IMR-90 (cell line): ENCODE data around the gene ERCC4. TPM values are rescaled to one million over a fixed set of nuclear protein-coding genes. Genes with fewer than 3 reads are reported as not detected.

Experiments used
- ATAC-seq: fragments of 200-7000 bp; cut with Tn5 transposase; 2 replicates; pipeline ENCODE4 v1.9.1; 2020; ENCODE audit warnings: low read depth, mild to moderate bottlenecking, moderate library complexity
- BruUV-seq: library from RNA; stranded (reverse); fragments of 400-500 nt; replicated peaks from 2 replicates; lab custom pipeline; 2021; lab: Mats Ljungman, UMichigan
- CTCF ChIA-PET: fragments of 300-600 bp; formaldehyde crosslinking; extraction: SDS; loops from one replicate; lab custom pipeline; 2021; ENCODE audit warnings: antibody characterized with exemption; lab: Yijun Ruan, JAX
- POLR2A ChIA-PET: fragments of 300-600 bp; sonication (Branson Sonifier 250); formaldehyde crosslinking; loops from one replicate; lab custom pipeline; 2022; ENCODE audit warnings: antibody characterized with exemption; ENCODE audit not compliant: unreplicated experiment; lab: Charles Lee
- DNase-seq: peaks from one replicate; pipeline ENCODE4 v3.0.0; 2013
- H2AFZ ChIP-seq: replicated peaks from 2 replicates; pipeline ENCODE3; 2013; ENCODE audit warnings: low read length, mild to moderate bottlenecking; ENCODE audit not compliant: poor library complexity
- H2AK5ac ChIP-seq: 2 replicates; pipeline ENCODE4 v1.6.1; 2013; ENCODE audit warnings: low read depth, low read length, inconsistent platforms
- H2AK9ac ChIP-seq: replicated peaks from 2 replicates; pipeline ENCODE3; 2013; ENCODE audit warnings: mild to moderate bottlenecking, low read depth, low read length, moderate library complexity; ENCODE audit not compliant: poor library complexity
- H2BK120ac ChIP-seq: 2 replicates; pipeline ENCODE4 v1.6.1; 2013; ENCODE audit warnings: low read depth, low read length, inconsistent platforms
- H2BK15ac ChIP-seq: 3 replicates; pipeline ENCODE4 v1.6.1; 2013; ENCODE audit warnings: low read depth, low read length, inconsistent platforms
- H2BK20ac ChIP-seq: 2 replicates; pipeline ENCODE4 v1.6.1; 2013; ENCODE audit warnings: low read depth, mild to moderate bottlenecking, inconsistent platforms, low read length, moderate library complexity
- H2BK5ac ChIP-seq: 2 replicates; pipeline ENCODE4 v1.6.1; 2013; ENCODE audit warnings: mild to moderate bottlenecking, low read depth, low read length, inconsistent platforms; ENCODE audit not compliant: poor library complexity, severe bottlenecking
- H3K14ac ChIP-seq: replicated peaks from 2 replicates; pipeline ENCODE4 v1.6.1; 2013; ENCODE audit warnings: low read depth, low read length, inconsistent platforms
- H3K18ac ChIP-seq: 2 replicates; pipeline ENCODE4 v1.6.1; 2013; ENCODE audit warnings: low read depth, low read length, control low read depth
- H3K23ac ChIP-seq: 2 replicates; pipeline ENCODE4 v1.6.1; 2013; ENCODE audit warnings: low read depth, low read length, inconsistent platforms
- H3K27ac ChIP-seq: 2 replicates; pipeline ENCODE4 v1.5.1; 2013; ENCODE audit warnings: mild to moderate bottlenecking, control low read depth, low read length; ENCODE audit not compliant: insufficient read depth
- H3K27me3 ChIP-seq: 2 replicates; pipeline ENCODE4 v1.6.1; 2013; ENCODE audit warnings: low read length; ENCODE audit not compliant: control insufficient read depth, insufficient read depth
- H3K36me3 ChIP-seq: 2 replicates; pipeline ENCODE4 v1.6.1; 2013; ENCODE audit warnings: low read length, mixed read lengths; ENCODE audit not compliant: control insufficient read depth, insufficient read depth
- H3K4ac ChIP-seq: 2 replicates; pipeline ENCODE4 v1.6.1; 2013; ENCODE audit warnings: low read depth, low read length, inconsistent platforms
- H3K4me1 ChIP-seq: 2 replicates; pipeline ENCODE4 v1.6.1; 2013; ENCODE audit warnings: low read length, mixed read lengths; ENCODE audit not compliant: control insufficient read depth, insufficient read depth
- H3K4me2 ChIP-seq: 2 replicates; pipeline ENCODE4 v1.6.1; 2013; ENCODE audit warnings: low read depth, mild to moderate bottlenecking, control low read depth, low read length, moderate library complexity
- H3K4me3 ChIP-seq: 2 replicates; pipeline ENCODE4 v1.5.1; 2013; ENCODE audit warnings: low read depth, mild to moderate bottlenecking, control low read depth, low read length, moderate library complexity; ENCODE audit not compliant: insufficient read depth
- H3K56ac ChIP-seq: 2 replicates; pipeline ENCODE4 v1.6.1; 2013; ENCODE audit warnings: low read length, inconsistent platforms; ENCODE audit not compliant: insufficient read depth; ENCODE audit errors: extremely low read depth
- H3K79me1 ChIP-seq, 2 experiments: 2 replicates each; pipeline ENCODE4 v1.6.1; 2013; ENCODE audit warnings: low read length in 2 of 2, inconsistent platforms in 1 of 2, low read depth in 1 of 2
- H3K9ac ChIP-seq: 2 replicates; pipeline ENCODE4 v1.6.1; 2013; ENCODE audit warnings: low read depth, low read length, control low read depth
- H3K9me1 ChIP-seq: 2 replicates; pipeline ENCODE4 v1.6.1; 2013; ENCODE audit warnings: low read length, inconsistent platforms; ENCODE audit not compliant: insufficient read depth
- H3K9me3 ChIP-seq: 2 replicates; pipeline ENCODE4 v1.6.1; 2013; ENCODE audit warnings: low read length; ENCODE audit not compliant: control insufficient read depth, insufficient read depth
- H4K20me1 ChIP-seq: 2 replicates; pipeline ENCODE4 v1.6.1; 2013; ENCODE audit warnings: low read length, inconsistent platforms; ENCODE audit not compliant: insufficient read depth
- H4K5ac ChIP-seq: 2 replicates; pipeline ENCODE4 v1.6.1; 2013; ENCODE audit warnings: mild to moderate bottlenecking, low read depth, low read length, control low read depth
- H4K8ac ChIP-seq, 2 experiments: 2 replicates each; pipeline ENCODE4 v1.6.1; 2013; ENCODE audit warnings: low read depth in 2 of 2, low read length in 2 of 2, control low read depth in 1 of 2, inconsistent platforms in 1 of 2
- H4K91ac ChIP-seq: 2 replicates; pipeline ENCODE4 v1.6.1; 2013; ENCODE audit warnings: low read depth, low read length, inconsistent platforms; ENCODE audit not compliant: insufficient read depth
- BHLHE40 ChIP-seq: fragments of 150-350 bp; IDR thresholded peaks from 2 replicates; pipeline ENCODE4 v1.6.1; 2016; ENCODE audit warnings: mild to moderate bottlenecking, low read depth, low read length
- CEBPB ChIP-seq: IDR thresholded peaks from 2 replicates; pipeline ENCODE4 v1.6.1; 2012; ENCODE audit warnings: low read depth, low read length, improper control_type of control experiment
- CHD1 ChIP-seq: IDR thresholded peaks from 2 replicates; pipeline ENCODE4 v1.6.1; 2012; ENCODE audit warnings: low read depth, low read length, improper control_type of control experiment
- FOS ChIP-seq: fragments of 150-350 bp; IDR thresholded peaks from 2 replicates; pipeline ENCODE4 v1.6.1; 2016; ENCODE audit warnings: low read depth, low read length
- MAFK ChIP-seq: IDR thresholded peaks from 2 replicates; pipeline ENCODE4 v1.6.1; 2012; ENCODE audit warnings: low read depth, low read length, improper control_type of control experiment
- MAZ ChIP-seq: IDR thresholded peaks from 2 replicates; pipeline ENCODE4 v1.6.1; 2012; ENCODE audit warnings: low read depth, mild to moderate bottlenecking, low read length, improper control_type of control experiment, moderate library complexity, borderline replicate concordance
- MXI1 ChIP-seq: IDR thresholded peaks from 2 replicates; pipeline ENCODE4 v1.6.1; 2012; ENCODE audit warnings: low read depth, mild to moderate bottlenecking, low read length, moderate library complexity, borderline replicate concordance
- NFE2L2 ChIP-seq: fragments of 150-350 bp; IDR thresholded peaks from 2 replicates; pipeline ENCODE4 v1.6.1; 2016; ENCODE audit warnings: low read depth, mild to moderate bottlenecking, low read length
- POLR2A ChIP-seq: IDR thresholded peaks from 2 replicates; pipeline ENCODE4 v1.6.1; 2012; ENCODE audit warnings: mild to moderate bottlenecking, low read depth, low read length
- RAD21 ChIP-seq: IDR thresholded peaks from 2 replicates; pipeline ENCODE4 v1.6.1; 2012; ENCODE audit warnings: low read length, improper control_type of control experiment
- RCOR1 ChIP-seq: IDR thresholded peaks from 2 replicates; pipeline ENCODE4 v1.6.1; 2012; ENCODE audit warnings: mild to moderate bottlenecking, low read length, improper control_type of control experiment; ENCODE audit not compliant: insufficient replicate concordance
- RFX5 ChIP-seq: IDR thresholded peaks from 2 replicates; pipeline ENCODE4 v1.8.0; 2012; ENCODE audit warnings: low read depth, mild to moderate bottlenecking, low read length, moderate library complexity
- SMC3 ChIP-seq: fragments of 150-350 bp; IDR thresholded peaks from 2 replicates; pipeline ENCODE4 v1.6.1; 2016; ENCODE audit warnings: low read depth, mild to moderate bottlenecking, antibody characterized with exemption, low read length, moderate library complexity
- WGBS, 2 experiments: methylation state at CpG; one replicate each; pipeline versions ENCODE4 v1.1.5 to v1.1.7; 2013; ENCODE audit warnings: missing lambda C conversion rate in 2 of 2; ENCODE audit not compliant: insufficient read length in 1 of 2; ENCODE audit errors: extremely low coverage in 2 of 2; 5-methylcytosine and 5-hydroxymethylcytosine counted together
- dilution Hi-C: fragments of 300-500 bp; cut with HindIII; formaldehyde crosslinking; loops from one replicate; pipeline ENCODE4 v1.14.3; 2018; ENCODE audit warnings: low sequenced_read_pairs; ENCODE audit not compliant: unreplicated experiment
- in situ Hi-C: fragments of 300-500 bp; cut with MboI; formaldehyde crosslinking; loops from 3 replicates; pipeline ENCODE4 v1.14.3; 2019; ENCODE audit warnings: low sequenced_read_pairs, inconsistent platforms, mixed read lengths
- intact Hi-C: fragments of 100-400 bp; cut with micrococcal nuclease; formaldehyde crosslinking; loops from 2 replicates; pipeline ENCODE4 v1.10.0; 2022
- polyA plus RNA-seq, 3 experiments: library from polyadenylated mRNA; depleted of rRNA; stranded (reverse); fragments of >200 nt; gene quantifications; 2 replicates each; pipeline ENCODE4 v1.2.3, GENCODE V29; 2012; ENCODE audit warnings: low replicate concordance in 1 of 3
- total RNA-seq: library from RNA; depleted of rRNA; stranded (reverse); fragments of >200 nt; gene quantifications from 2 replicates; pipeline ENCODE4 v1.2.3, GENCODE V29; 2012
- TF ChIP-seq, protein P1 (sequence below): fragments of 150-350 bp; IDR thresholded peaks from 2 replicates; pipeline ENCODE4 v1.6.1; 2016; ENCODE audit warnings: low read depth, mild to moderate bottlenecking, low read length, moderate library complexity, borderline replicate concordance
- TF ChIP-seq, protein P2 (sequence below): fragments of 150-350 bp; IDR thresholded peaks from 2 replicates; pipeline ENCODE4 v1.6.1; 2017; ENCODE audit warnings: mild to moderate bottlenecking, antibody characterized with exemption, low read length, low read depth
- TF ChIP-seq, protein P3 (sequence below): conservative IDR thresholded peaks from 2 replicates; pipeline ENCODE4 v1.5.1; 2012; ENCODE audit warnings: mild to moderate bottlenecking, low read depth, low read length, improper control_type of control experiment

ERCC4 gene
- total and polyA plus RNA-seq, 2 of the 4 experiments (the other 2 are of a cell fraction): 2.9 to 19.2 TPM

DNA sequence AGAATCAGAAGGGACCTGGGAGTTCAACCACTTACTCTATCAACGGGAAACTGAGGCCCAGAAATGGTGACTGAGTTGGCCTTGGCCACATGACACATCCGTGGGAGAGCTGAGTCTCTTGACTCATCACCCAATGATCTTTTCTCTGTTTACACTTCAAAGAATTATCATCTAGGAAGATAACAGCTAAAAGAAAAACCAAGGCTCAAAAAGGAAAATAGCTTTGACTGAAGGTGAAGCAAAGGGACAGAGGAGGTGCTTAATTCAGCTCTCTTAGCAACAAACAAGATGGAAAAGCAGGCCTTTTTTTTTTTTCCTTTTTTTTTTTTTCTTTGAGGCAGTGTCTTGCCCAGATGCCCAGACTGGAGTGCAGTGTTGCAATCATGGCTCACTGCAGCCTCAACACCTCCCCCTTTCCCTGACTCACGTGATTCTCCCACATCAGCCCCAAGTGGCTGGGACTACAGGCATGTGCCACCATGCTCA, 16.7 kb downstream of the ERCC4 start:
- Histone ChIP-seq H3K9me3 (no peaks in the 10 kb centered on the region), H3K18ac (no peak overlapping the region), H3K36me3 (peaks cover 16% of the 10 kb centered on the region), H4K20me1 (no peaks in the 10 kb centered on the region), H2BK20ac (no peak overlapping the region), H3K27ac (peak overlapping the region; percentile 26; the same call in 1 of the 2 replicates), H4K8ac (peak overlapping the region in 1 of 2 experiments; percentile 34; a peak in 2 of 4 replicates), H2BK5ac (peak overlapping the region; percentile 47), H3K27me3 (no peaks in the 10 kb centered on the region), H3K4me2 (no peak overlapping the region; the same call in 1 of the 2 replicates), H3K4me3 (no peak overlapping the region), H4K5ac (no peak overlapping the region), H3K9me1 (no peaks in the 10 kb centered on the region), H2AK5ac (no peak overlapping the region), H3K56ac (no peak overlapping the region), H3K4ac (no peak overlapping the region), H3K4me1 (peaks cover 2% of the 10 kb centered on the region), H2AK9ac (no peak overlapping the region), H2AFZ (no peak overlapping the region), H3K23ac (no peak overlapping the region), H4K91ac (no peak overlapping the region), H2BK120ac (no peak overlapping the region), H3K79me1 (peaks cover 0 to 3% of the 10 kb centered on the region in 2 experiments; a peak in 1 of 4 replicates), H3K9ac (no peak overlapping the region), H2BK15ac (no peak overlapping the region), H3K14ac (no peak overlapping the region)
- no CpG with 5 or more reads among the region's 3 CpGs for WGBS, 2 experiments
- dilution Hi-C loops (no loop called here), in situ Hi-C loops (loop anchor here (10.0 kb wide), 1 partner anchor 138 kb away; the partner anchor contains the start of gene MRTFB), intact Hi-C loops (no loop called here)
- no TSS peak for BruUV-seq
- ChIA-PET POLR2A (interaction anchor here (0.6 kb wide), 3 partner anchors 13 to 609 kb away, joined by 3 to 6 read pairs (median 5); no protein-coding TSS in a partner anchor), CTCF (interaction anchor here (0.6 to 3.1 kb wide), 2 partner anchors 13 to 75 kb away, joined by 5 to 11 read pairs; no protein-coding TSS in a partner anchor)
- DNase-seq (peak; percentile 69), ATAC-seq (peak; percentile 88)
- TF ChIP-seq, protein P1, sequence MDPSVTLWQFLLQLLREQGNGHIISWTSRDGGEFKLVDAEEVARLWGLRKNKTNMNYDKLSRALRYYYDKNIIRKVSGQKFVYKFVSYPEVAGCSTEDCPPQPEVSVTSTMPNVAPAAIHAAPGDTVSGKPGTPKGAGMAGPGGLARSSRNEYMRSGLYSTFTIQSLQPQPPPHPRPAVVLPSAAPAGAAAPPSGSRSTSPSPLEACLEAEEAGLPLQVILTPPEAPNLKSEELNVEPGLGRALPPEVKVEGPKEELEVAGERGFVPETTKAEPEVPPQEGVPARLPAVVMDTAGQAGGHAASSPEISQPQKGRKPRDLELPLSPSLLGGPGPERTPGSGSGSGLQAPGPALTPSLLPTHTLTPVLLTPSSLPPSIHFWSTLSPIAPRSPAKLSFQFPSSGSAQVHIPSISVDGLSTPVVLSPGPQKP: no peak
- TF ChIP-seq RAD21: no peak
- TF ChIP-seq MXI1: no peak
- no peak for TF ChIP-seq MAFK
- peak; percentile 45 for TF ChIP-seq FOS
- TF ChIP-seq, protein P2, sequence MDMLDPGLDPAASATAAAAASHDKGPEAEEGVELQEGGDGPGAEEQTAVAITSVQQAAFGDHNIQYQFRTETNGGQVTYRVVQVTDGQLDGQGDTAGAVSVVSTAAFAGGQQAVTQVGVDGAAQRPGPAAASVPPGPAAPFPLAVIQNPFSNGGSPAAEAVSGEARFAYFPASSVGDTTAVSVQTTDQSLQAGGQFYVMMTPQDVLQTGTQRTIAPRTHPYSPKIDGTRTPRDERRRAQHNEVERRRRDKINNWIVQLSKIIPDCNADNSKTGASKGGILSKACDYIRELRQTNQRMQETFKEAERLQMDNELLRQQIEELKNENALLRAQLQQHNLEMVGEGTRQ: peak; percentile 69
- no peak for TF ChIP-seq POLR2A
- TF ChIP-seq CHD1: no peak
- TF ChIP-seq MAZ: no peak
- TF ChIP-seq, protein P3, sequence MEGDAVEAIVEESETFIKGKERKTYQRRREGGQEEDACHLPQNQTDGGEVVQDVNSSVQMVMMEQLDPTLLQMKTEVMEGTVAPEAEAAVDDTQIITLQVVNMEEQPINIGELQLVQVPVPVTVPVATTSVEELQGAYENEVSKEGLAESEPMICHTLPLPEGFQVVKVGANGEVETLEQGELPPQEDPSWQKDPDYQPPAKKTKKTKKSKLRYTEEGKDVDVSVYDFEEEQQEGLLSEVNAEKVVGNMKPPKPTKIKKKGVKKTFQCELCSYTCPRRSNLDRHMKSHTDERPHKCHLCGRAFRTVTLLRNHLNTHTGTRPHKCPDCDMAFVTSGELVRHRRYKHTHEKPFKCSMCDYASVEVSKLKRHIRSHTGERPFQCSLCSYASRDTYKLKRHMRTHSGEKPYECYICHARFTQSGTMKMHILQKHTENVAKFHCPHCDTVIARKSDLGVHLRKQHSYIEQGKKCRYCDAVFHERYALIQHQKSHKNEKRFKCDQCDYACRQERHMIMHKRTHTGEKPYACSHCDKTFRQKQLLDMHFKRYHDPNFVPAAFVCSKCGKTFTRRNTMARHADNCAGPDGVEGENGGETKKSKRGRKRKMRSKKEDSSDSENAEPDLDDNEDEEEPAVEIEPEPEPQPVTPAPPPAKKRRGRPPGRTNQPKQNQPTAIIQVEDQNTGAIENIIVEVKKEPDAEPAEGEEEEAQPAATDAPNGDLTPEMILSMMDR: no peak
- TF ChIP-seq SMC3: no peak
- TF ChIP-seq NFE2L2: no peak
- TF ChIP-seq RFX5: no peak
- no peak for TF ChIP-seq RCOR1
- peak; percentile 87 for TF ChIP-seq BHLHE40
- peak; percentile 92 for TF ChIP-seq CEBPB
